Measurements from ENCODE around the gene BCAS2. TPM values are rescaled to one million over a fixed set of nuclear protein-coding genes. Genes with fewer than 3 reads are reported as not detected.

BCAS2 gene
- total and polyA plus RNA-seq, 2 experiments from 2014 or later: 50.7 to 111 TPM

GRCh38 chr1:114530224-114530623 lies 51.2 kb downstream of the BCAS2 start:
- Histone ChIP-seq H3K4me2 (no peak overlapping the region), H3K27me3 (ENCODE audit: insufficient read depth) (no peaks in the 10 kb centered on the region)
- TF ChIP-seq CTCF (conservative IDR thresholded peaks at IDR 0.05; ENCODE audit: low read depth in 2 of 2): no peak
- TF ChIP-seq JUNB (IDR thresholded peaks at IDR 0.05; ENCODE audit: unreplicated experiment): no peak
- no peak for TF ChIP-seq EZH2phosphoT487 (IDR thresholded peaks at IDR 0.05; ENCODE audit: unreplicated experiment)
- TF ChIP-seq ZNF114 (CRISPR knock-in tag; IDR thresholded peaks at IDR 0.05): no peak
- no peak for TF ChIP-seq STAT1 (IDR thresholded peaks at IDR 0.05; ENCODE audit: unreplicated experiment)
- no peak for TF ChIP-seq REST (IDR thresholded peaks at IDR 0.05; ENCODE audit: unreplicated experiment)
- TF ChIP-seq, protein P1, sequence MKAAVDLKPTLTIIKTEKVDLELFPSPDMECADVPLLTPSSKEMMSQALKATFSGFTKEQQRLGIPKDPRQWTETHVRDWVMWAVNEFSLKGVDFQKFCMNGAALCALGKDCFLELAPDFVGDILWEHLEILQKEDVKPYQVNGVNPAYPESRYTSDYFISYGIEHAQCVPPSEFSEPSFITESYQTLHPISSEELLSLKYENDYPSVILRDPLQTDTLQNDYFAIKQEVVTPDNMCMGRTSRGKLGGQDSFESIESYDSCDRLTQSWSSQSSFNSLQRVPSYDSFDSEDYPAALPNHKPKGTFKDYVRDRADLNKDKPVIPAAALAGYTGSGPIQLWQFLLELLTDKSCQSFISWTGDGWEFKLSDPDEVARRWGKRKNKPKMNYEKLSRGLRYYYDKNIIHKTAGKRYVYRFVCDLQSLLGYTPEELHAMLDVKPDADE (IDR thresholded peaks at IDR 0.05): no peak
- TF ChIP-seq POLR2AphosphoS5 (IDR thresholded peaks at IDR 0.05; ENCODE audit: low read depth): no peak
- TF ChIP-seq EZH2 (IDR thresholded peaks at IDR 0.05; ENCODE audit: low read depth, unreplicated experiment): no peak
- TF ChIP-seq ZNF462 (CRISPR knock-in tag; IDR thresholded peaks at IDR 0.05): no peak
- no peak for TF ChIP-seq NANOG (IDR thresholded peaks at IDR 0.05; ENCODE audit: borderline replicate concordance)
- TF ChIP-seq CREB1 (CRISPR knock-in tag; IDR thresholded peaks at IDR 0.05; ENCODE audit: low read depth): no peak
- TF ChIP-seq ZNF331 (CRISPR knock-in tag; IDR thresholded peaks at IDR 0.05; ENCODE audit: low read depth): no peak

More at GRCh38 chr1:114530224-114530623, 51.2 kb downstream of the BCAS2 start:
- Histone ChIP-seq H3K79me2 (replicated peaks; ENCODE audit: insufficient read depth) (no peaks in the 10 kb centered on the region), H3K4me1 (ENCODE audit: insufficient read depth) (no peaks in the 10 kb centered on the region), H3F3A (replicated peaks; ENCODE audit: low read depth) (no peaks in the 10 kb centered on the region), H3K4me3 (no peak overlapping the region), H3K27ac (ENCODE audit: low read depth) (no peak overlapping the region), H4K20me1 (replicated peaks; ENCODE audit: insufficient read depth) (no peaks in the 10 kb centered on the region), H3K36me3 (ENCODE audit: insufficient read depth) (no peaks in the 10 kb centered on the region), H3K9me2 (ENCODE audit: insufficient read depth) (no peaks in the 10 kb centered on the region), H2AFZ (peak overlapping the region; percentile 66; the same call in 1 of the 2 replicates)
- Mint-ChIP-seq H3K4me1 (no peaks in the 10 kb centered on the region), H3K27ac (no peak overlapping the region), H3K27me3 (ENCODE audit: insufficient read depth, low read depth, poor library complexity) (no peaks in the 10 kb centered on the region), H3K4me3 (no peak overlapping the region), H3K9me3 (no peaks in the 10 kb centered on the region), H3K36me3 (ENCODE audit: low read depth) (no peaks in the 10 kb centered on the region)
- ATAC-seq (no peak), DNase-seq (ENCODE audit: low spot score) (no peak)

Measured in GM23338 (cell line).